Keratinocyte (primary cell): ENCODE measurements around the gene ARL4C. TPM values are rescaled to one million over a fixed set of nuclear protein-coding genes. Genes with fewer than 3 reads are reported as not detected.

ENCODE experiments used
- DNase-seq: peaks from one replicate; pipeline ENCODE4 v3.0.0-alpha.2; 2011; ENCODE audit warnings: low read depth, missing footprints, low spot score
- FAIRE-seq: peaks from 2 replicates; lab custom pipeline; 2011; peaks lifted over from hg19 to GRCh38; lab: Jason Lieb, UNC
- H2AFZ ChIP-seq: 2 replicates; pipeline ENCODE4 v1.6.0; 2012; ENCODE audit warnings: low read length, control low read depth, inconsistent platforms; ENCODE audit not compliant: control insufficient read depth
- H3K27ac ChIP-seq: 2 replicates; pipeline ENCODE4 v1.5.1; 2011; ENCODE audit warnings: low read length; ENCODE audit not compliant: control insufficient read depth, insufficient read depth
- H3K27me3 ChIP-seq: 3 replicates; pipeline ENCODE4 v1.6.0; 2011; ENCODE audit warnings: low read length; ENCODE audit not compliant: control insufficient read depth, insufficient read depth; ENCODE audit errors: extremely low read depth
- H3K36me3 ChIP-seq, 2 experiments: 2 replicates in 1 of 2; 3 replicates in 1 of 2; pipeline ENCODE4 v1.5.1; 2011; ENCODE audit warnings: low read length in 2 of 2, mild to moderate bottlenecking in 1 of 2; ENCODE audit not compliant: control insufficient read depth in 2 of 2, insufficient read depth in 2 of 2; ENCODE audit errors: extremely low read depth in 1 of 2
- H3K4me1 ChIP-seq: 3 replicates; pipeline ENCODE4 v1.5.1; 2011; ENCODE audit warnings: low read length; ENCODE audit not compliant: control insufficient read depth, insufficient read depth; ENCODE audit errors: extremely low read depth
- H3K4me2 ChIP-seq: 3 replicates; pipeline ENCODE4 v1.6.0; 2011; ENCODE audit warnings: low read depth, low read length; ENCODE audit not compliant: control insufficient read depth, insufficient read depth; ENCODE audit errors: extremely low read depth
- H3K4me3 ChIP-seq, 3 experiments: fragments of 200-600 bp in 1 of 3; sonication (generic) in 1 of 3; 2 replicates in 2 of 3; 3 replicates in 1 of 3; pipeline ENCODE4 v1.5.1; 2011 to 2016; ENCODE audit warnings: low read length in 3 of 3, mild to moderate bottlenecking in 3 of 3, control low read depth in 2 of 3, inconsistent platforms in 1 of 3, low read depth in 1 of 3, mixed read lengths in 1 of 3, mixed run types in 1 of 3, moderate library complexity in 1 of 3; ENCODE audit not compliant: control insufficient read depth in 2 of 3, insufficient read depth in 2 of 3; ENCODE audit errors: extremely low read depth in 1 of 3
- H3K79me2 ChIP-seq: 2 replicates; pipeline ENCODE4 v1.6.0; 2012; ENCODE audit warnings: low read length; ENCODE audit not compliant: control insufficient read depth, insufficient read depth
- H3K9ac ChIP-seq: 3 replicates; pipeline ENCODE4 v1.6.0; 2011; ENCODE audit warnings: low read length; ENCODE audit not compliant: control insufficient read depth, insufficient read depth; ENCODE audit errors: extremely low read depth
- H3K9me1 ChIP-seq: 3 replicates; pipeline ENCODE4 v1.6.0; 2011; ENCODE audit warnings: low read length; ENCODE audit not compliant: control insufficient read depth, insufficient read depth; ENCODE audit errors: extremely low read depth
- H3K9me3 ChIP-seq: 2 replicates; pipeline ENCODE4 v1.5.1; 2012; ENCODE audit warnings: low read depth, low read length; ENCODE audit not compliant: control insufficient read depth
- H4K20me1 ChIP-seq: 3 replicates; pipeline ENCODE4 v1.6.0; 2011; ENCODE audit warnings: low read length; ENCODE audit not compliant: control insufficient read depth, insufficient read depth; ENCODE audit errors: extremely low read depth
- EZH2 ChIP-seq: IDR thresholded peaks from one replicate; pipeline ENCODE4 v1.6.1; 2012; ENCODE audit warnings: inconsistent platforms, mild to moderate bottlenecking, low read length, moderate library complexity
- dilution Hi-C: fragments of 300-500 bp; cut with MboI; formaldehyde crosslinking; loops from one replicate; pipeline ENCODE4 v1.7.0; 2020; ENCODE audit warnings: low sequenced_read_pairs; ENCODE audit not compliant: extremely low pct_ligation_motif_present
- polyA plus RNA-seq, 5 experiments: library from polyadenylated mRNA; depleted of rRNA in 3 of 5; stranded (reverse) in 3 of 5; stranded (forward) in 1 of 5; unstranded in 1 of 5; fragments of >200 nt; gene quantifications; 1 replicate in 1 of 5; 2 replicates in 3 of 5; 3 replicates in 1 of 5; pipeline versions ENCODE4 v1.2.1 to v1.2.3, GENCODE V29; 2011 to 2012; ENCODE audit warnings: missing spikeins in 2 of 5, low read depth in 1 of 5, low replicate concordance in 1 of 5
- TF ChIP-seq, protein P1 (sequence below), 3 experiments: IDR thresholded peaks in 1 of 3; conservative IDR thresholded peaks in 1 of 3; optimal IDR thresholded peaks in 1 of 3; 2 replicates in 2 of 3; 3 replicates in 1 of 3; pipeline versions ENCODE3 to v1.5.1; 2011; ENCODE audit warnings: low read length in 3 of 3, mild to moderate bottlenecking in 3 of 3, moderate library complexity in 2 of 3, control low read depth in 1 of 3, inconsistent platforms in 1 of 3; ENCODE audit not compliant: insufficient read depth in 2 of 3; ENCODE audit errors: extremely low read depth in 1 of 3

Gene ARL4C
- polyA plus RNA-seq, 1 donor (not counting 4 experiments of a cell fraction or from before 2014, with no cell fraction given) = 79.5 TPM

DNA sequence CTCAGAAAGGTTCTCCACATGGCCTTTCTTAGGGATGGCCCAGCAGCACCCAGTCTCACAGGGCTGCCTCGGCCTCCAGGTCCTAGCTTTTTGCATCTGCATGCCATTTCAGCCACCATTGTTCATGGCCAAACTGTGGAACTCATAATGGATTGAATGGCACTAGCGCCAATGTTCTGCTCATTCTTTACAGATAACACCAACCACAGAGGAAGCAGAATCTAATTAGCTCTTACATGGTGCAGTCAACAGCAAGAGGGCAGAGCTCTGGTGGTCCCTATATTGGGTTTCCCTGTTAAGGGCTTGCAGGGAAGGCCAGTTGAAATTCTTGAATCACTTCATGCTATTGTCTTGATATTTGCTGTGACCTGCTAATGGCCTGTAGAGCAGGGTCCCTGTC is 45.6 kb downstream of the ARL4C start:
- FAIRE-seq (peak; percentile 43), DNase-seq (no peak)
- Histone ChIP-seq H3K4me3 (no peak overlapping the region), H3K9me1 (no peaks in the 10 kb centered on the region), H3K4me2 (peak overlapping the region; percentile 63), H2AFZ (peak overlapping the region; percentile 64), H3K27ac (peak overlapping the region; percentile 80), H3K79me2 (no peaks in the 10 kb centered on the region), H3K27me3 (no peaks in the 10 kb centered on the region), H3K4me1 (peaks cover 46% of the 10 kb centered on the region), H4K20me1 (no peaks in the 10 kb centered on the region), H3K36me3 (no peaks in the 10 kb centered on the region), H3K9me3 (no peaks in the 10 kb centered on the region), H3K9ac (no peak overlapping the region)
- TF ChIP-seq EZH2 = no peak
- TF ChIP-seq, protein P1, sequence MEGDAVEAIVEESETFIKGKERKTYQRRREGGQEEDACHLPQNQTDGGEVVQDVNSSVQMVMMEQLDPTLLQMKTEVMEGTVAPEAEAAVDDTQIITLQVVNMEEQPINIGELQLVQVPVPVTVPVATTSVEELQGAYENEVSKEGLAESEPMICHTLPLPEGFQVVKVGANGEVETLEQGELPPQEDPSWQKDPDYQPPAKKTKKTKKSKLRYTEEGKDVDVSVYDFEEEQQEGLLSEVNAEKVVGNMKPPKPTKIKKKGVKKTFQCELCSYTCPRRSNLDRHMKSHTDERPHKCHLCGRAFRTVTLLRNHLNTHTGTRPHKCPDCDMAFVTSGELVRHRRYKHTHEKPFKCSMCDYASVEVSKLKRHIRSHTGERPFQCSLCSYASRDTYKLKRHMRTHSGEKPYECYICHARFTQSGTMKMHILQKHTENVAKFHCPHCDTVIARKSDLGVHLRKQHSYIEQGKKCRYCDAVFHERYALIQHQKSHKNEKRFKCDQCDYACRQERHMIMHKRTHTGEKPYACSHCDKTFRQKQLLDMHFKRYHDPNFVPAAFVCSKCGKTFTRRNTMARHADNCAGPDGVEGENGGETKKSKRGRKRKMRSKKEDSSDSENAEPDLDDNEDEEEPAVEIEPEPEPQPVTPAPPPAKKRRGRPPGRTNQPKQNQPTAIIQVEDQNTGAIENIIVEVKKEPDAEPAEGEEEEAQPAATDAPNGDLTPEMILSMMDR (optimal IDR thresholded peaks at IDR 0.05 in 1 of 3, IDR thresholded peaks at IDR 0.05 in 1 of 3, conservative IDR thresholded peaks at IDR 0.05 in 1 of 3; ENCODE audit: extremely low read depth in 1 of 3, insufficient read depth in 2 of 3, low read length in 3 of 3) = no peak
- dilution Hi-C loops = no loop called here

DNA sequence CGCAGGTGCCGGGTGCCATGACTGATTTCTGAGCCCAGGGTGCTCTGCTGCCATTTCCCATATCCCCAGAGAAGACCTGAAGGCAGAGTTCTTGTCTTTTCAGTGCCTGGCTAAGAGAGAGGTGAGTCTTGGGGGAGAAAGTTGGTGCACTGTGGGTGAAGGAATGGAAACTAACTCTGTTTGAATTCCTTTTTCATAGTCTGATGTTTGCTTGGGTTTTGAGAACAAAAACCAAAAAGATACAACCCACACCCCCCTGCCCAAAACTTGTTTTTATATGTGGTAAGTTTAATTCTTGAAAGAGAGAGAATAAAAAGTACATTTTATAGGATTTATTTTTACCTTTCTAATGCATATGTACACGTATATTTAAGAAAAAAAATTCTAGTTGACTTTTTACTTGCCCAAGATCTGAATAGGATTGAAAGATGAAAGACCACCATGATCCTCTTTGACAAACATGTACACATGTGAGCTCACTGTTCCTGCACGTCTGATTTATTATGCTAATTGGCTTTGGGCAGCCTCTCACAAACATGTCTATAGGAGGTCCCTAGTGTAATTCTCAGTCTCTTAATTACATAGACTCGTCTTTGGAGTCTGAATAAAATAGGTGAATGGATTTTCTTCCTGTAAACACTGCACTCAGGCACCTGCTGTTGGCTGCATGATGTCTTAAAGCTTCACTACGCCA is 46.3 kb downstream of the ARL4C start:
- no peak overlapping the region for H2AFZ ChIP-seq
- no peaks in the 10 kb centered on the region for H3K27me3 ChIP-seq
- H3K36me3 ChIP-seq = no peaks in the 10 kb centered on the region
- peak; percentile 44 for FAIRE-seq
- H3K4me3 ChIP-seq = no peak overlapping the region
- H3K9me1 ChIP-seq = no peaks in the 10 kb centered on the region
- peaks cover 49% of the 10 kb centered on the region for H3K4me1 ChIP-seq
- H3K9ac ChIP-seq = no peak overlapping the region
- H3K9me3 ChIP-seq = no peaks in the 10 kb centered on the region
- no peaks in the 10 kb centered on the region for H4K20me1 ChIP-seq
- no peak overlapping the region for H3K27ac ChIP-seq
- no peaks in the 10 kb centered on the region for H3K79me2 ChIP-seq
- H3K4me2 ChIP-seq = no peak overlapping the region
- TF ChIP-seq, protein P1 (optimal IDR thresholded peaks at IDR 0.05 in 1 of 3, IDR thresholded peaks at IDR 0.05 in 1 of 3, conservative IDR thresholded peaks at IDR 0.05 in 1 of 3; ENCODE audit: extremely low read depth in 1 of 3, insufficient read depth in 2 of 3, low read length in 3 of 3) = no peak
- TF ChIP-seq EZH2 = no peak
- DNase-seq = no peak
- dilution Hi-C loops = no loop called here
